ENCODE measurements around the gene ELOVL6.
A peak's percentile ranks its signal among the peaks of the same experiment; 100 is the strongest.
"Not testable (repeated sequence)": the region's sequence is repeated elsewhere in the genome, so short reads cannot be mapped to it uniquely, and the experiment has no call there.

Gene ELOVL6

GRCh38 chr4:110198435-110199416 lies at the start of gene ELOVL6:
TSS of gene ELOVL6 (minus strand) at chr4:110198615. CDS start at chr4:110198335, 280 bp downstream.
- DNase-seq (ENCODE audit: low read depth): peak; percentile 4

- no peak for DNase-seq (ENCODE audit: low read depth)
Measured at GRCh38 chr4:110248100-110248499, 49.7 kb upstream of the ELOVL6 start.

- DNase-seq (ENCODE audit: low read depth): no peak
Measured at GRCh38 chr4:110247591-110247990, 49.2 kb upstream of the ELOVL6 start.

GRCh38 chr4:110245577-110245976 lies 47.2 kb upstream of the ELOVL6 start:
- DNase-seq (ENCODE audit: low read depth): no peak

GRCh38 chr4:110236324-110236723 lies 37.9 kb upstream of the ELOVL6 start:
- no peak for DNase-seq (ENCODE audit: low read depth)

GRCh38 chr4:110233581-110233980 lies 35.2 kb upstream of the ELOVL6 start:
- not testable (repeated sequence) for DNase-seq (ENCODE audit: low read depth)

GRCh38 chr4:110231869-110232268 lies 33.5 kb upstream of the ELOVL6 start:
- DNase-seq (ENCODE audit: low read depth): no peak

GRCh38 chr4:110229266-110229665 lies 30.9 kb upstream of the ELOVL6 start:
- DNase-seq (ENCODE audit: low read depth): no peak

- no peak for DNase-seq (ENCODE audit: low read depth)
Measured at GRCh38 chr4:110224812-110225211, 26.4 kb upstream of the ELOVL6 start.

GRCh38 chr4:110224142-110224541 lies 25.7 kb upstream of the ELOVL6 start:
- no peak for DNase-seq (ENCODE audit: low read depth)

GRCh38 chr4:110218935-110219334 lies 20.5 kb upstream of the ELOVL6 start:
- DNase-seq (ENCODE audit: low read depth): not testable (repeated sequence)

- DNase-seq (ENCODE audit: low read depth): not testable (repeated sequence)
Measured at GRCh38 chr4:110217181-110217580, 18.8 kb upstream of the ELOVL6 start.

- no peak for DNase-seq (ENCODE audit: low read depth)
Measured at GRCh38 chr4:110216129-110216528, 17.7 kb upstream of the ELOVL6 start.

- no peak for DNase-seq (ENCODE audit: low read depth)
Measured at GRCh38 chr4:110211770-110212061, 13.3 kb upstream of the ELOVL6 start.

- DNase-seq (ENCODE audit: low read depth): peak; percentile 13
Measured at GRCh38 chr4:110211007-110211769, 12.8 kb upstream of the ELOVL6 start.

- no peak for DNase-seq (ENCODE audit: low read depth)
Measured at GRCh38 chr4:110208419-110208818, 10.0 kb upstream of the ELOVL6 start.

GRCh38 chr4:110207233-110207632 lies 8.8 kb upstream of the ELOVL6 start:
- no peak for DNase-seq (ENCODE audit: low read depth)

GRCh38 chr4:110202024-110202423 lies 3.6 kb upstream of the ELOVL6 start:
- no peak for DNase-seq (ENCODE audit: low read depth)

GRCh38 chr4:110201502-110201901 lies 3.1 kb upstream of the ELOVL6 start:
- DNase-seq (ENCODE audit: low read depth): no peak

GRCh38 chr4:110200689-110201088 lies 2.3 kb upstream of the ELOVL6 start:
- no peak for DNase-seq (ENCODE audit: low read depth)

- DNase-seq (ENCODE audit: low read depth): no peak
Measured at GRCh38 chr4:110198049-110198434, 373 bp downstream of the ELOVL6 start.

- peak; percentile 31 for DNase-seq (ENCODE audit: low read depth)
Measured at GRCh38 chr4:110197529-110198042, 829 bp downstream of the ELOVL6 start.
